CD8-positive, alpha-beta memory T cell (primary cell): ENCODE measurements around the gene C9orf153. TPM values are rescaled to one million over a fixed set of nuclear protein-coding genes. Genes with fewer than 3 reads are reported as not detected.

Experiments
- CTCF ChIA-PET: fragments of 350-600 bp; sonication (Branson Sonifier 250); formaldehyde crosslinking; loops from one replicate; lab custom pipeline; 2021; ENCODE audit warnings: antibody characterized with exemption; lab: Charles Lee
- POLR2A ChIA-PET: fragments of 350-600 bp; sonication (Branson Sonifier 250); formaldehyde crosslinking; loops from one replicate; lab custom pipeline; 2021; ENCODE audit warnings: antibody characterized with exemption; lab: Charles Lee
- DNase-seq, 5 donors: peaks; one replicate each; pipeline versions ENCODE4 v3.0.0 to v3.0.0-alpha.2; 2020 to 2022; ENCODE audit warnings: mixed read lengths in 1 of 5
- H3K27ac ChIP-seq: one replicate; pipeline ENCODE4 v1.7.0; 2013; ENCODE audit warnings: low read depth, mild to moderate bottlenecking, low read length, moderate library complexity
- H3K27me3 ChIP-seq: 2 replicates; pipeline ENCODE4 v1.7.0; 2013; ENCODE audit warnings: low read length, mild to moderate bottlenecking; ENCODE audit not compliant: insufficient read depth, poor library complexity, severe bottlenecking
- H3K36me3 ChIP-seq: 2 replicates; pipeline ENCODE4 v1.7.0; 2013; ENCODE audit warnings: mild to moderate bottlenecking, low read length, moderate library complexity; ENCODE audit not compliant: insufficient read depth
- H3K4me1 ChIP-seq: 2 replicates; pipeline ENCODE4 v1.7.0; 2013; ENCODE audit warnings: mild to moderate bottlenecking, low read length, moderate library complexity; ENCODE audit not compliant: insufficient read depth
- H3K4me3 ChIP-seq: 2 replicates; pipeline ENCODE4 v1.7.0; 2013; ENCODE audit warnings: mild to moderate bottlenecking, low read length
- H3K9me3 ChIP-seq: 2 replicates; pipeline ENCODE4 v1.7.0; 2013; ENCODE audit warnings: mild to moderate bottlenecking, low read length
- H3K27ac Mint-ChIP-seq, 8 donors: one replicate each; pipeline ENCODE4 v1.8.0; 2020 to 2021; ENCODE audit warnings: mixed read lengths in 8 of 8, mild to moderate bottlenecking in 6 of 8, inconsistent platforms in 3 of 8, moderate library complexity in 3 of 8
- H3K27me3 Mint-ChIP-seq, 2 donors: one replicate each; pipeline ENCODE4 v1.8.0; 2020 to 2021; ENCODE audit warnings: mixed read lengths in 2 of 2, mild to moderate bottlenecking in 1 of 2, moderate library complexity in 1 of 2
- H3K36me3 Mint-ChIP-seq, 3 donors: one replicate each; pipeline ENCODE4 v1.8.0; 2020 to 2021; ENCODE audit warnings: mixed read lengths in 3 of 3, inconsistent platforms in 1 of 3, mild to moderate bottlenecking in 1 of 3
- H3K4me1 Mint-ChIP-seq, 3 donors: one replicate each; pipeline ENCODE4 v1.8.0; 2020 to 2021; ENCODE audit warnings: mixed read lengths in 3 of 3, inconsistent platforms in 1 of 3, mild to moderate bottlenecking in 1 of 3
- H3K4me3 Mint-ChIP-seq, 7 donors: one replicate each; pipeline ENCODE4 v1.8.0; 2020 to 2021; ENCODE audit warnings: mixed read lengths in 7 of 7, mild to moderate bottlenecking in 6 of 7, moderate library complexity in 4 of 7, inconsistent platforms in 2 of 7
- H3K9me3 Mint-ChIP-seq, 5 donors: one replicate each; pipeline ENCODE4 v1.8.0; 2020 to 2022; ENCODE audit warnings: mixed read lengths in 5 of 5, mild to moderate bottlenecking in 3 of 5, moderate library complexity in 2 of 5, inconsistent platforms in 1 of 5
- polyA plus RNA-seq: library from polyadenylated mRNA; unstranded; fragments of 300-500 nt; fragmentation: Illumina TruSeq; gene quantifications from one replicate; pipeline ENCODE4 v1.2.3, GENCODE V29; 2021
- total RNA-seq, 2 experiments: library from RNA; stranded (reverse); gene quantifications; one replicate each; pipeline ENCODE4 v1.2.3, GENCODE V29; 2021

C9orf153 gene
- total and polyA plus RNA-seq, 3 experiments from 2014 or later: 0.27 to 0.33 TPM; not detected in 1

DNA sequence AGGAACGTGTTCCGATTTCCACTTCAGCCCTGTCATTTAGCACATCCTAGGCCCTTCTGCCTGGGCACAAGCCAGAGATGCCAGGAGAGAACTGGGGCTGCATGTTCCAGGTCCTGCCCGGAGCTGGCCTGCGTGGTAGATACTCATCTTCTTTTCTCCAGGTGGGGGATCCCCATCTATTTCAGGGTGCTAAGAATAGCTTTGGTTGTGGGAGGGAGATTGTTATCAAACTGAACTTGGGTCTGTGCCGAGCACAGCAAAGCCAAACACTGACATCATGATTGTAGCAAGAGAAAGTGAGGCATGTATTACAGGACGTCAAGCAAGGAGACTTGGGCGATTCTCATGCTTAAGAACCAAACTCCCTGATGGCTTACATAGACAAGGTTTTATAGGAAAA, 18.2 kb downstream of the C9orf153 start:
- no peaks in the 10 kb centered on the region for H3K36me3 ChIP-seq
- H3K36me3 Mint-ChIP-seq: no peaks in the 10 kb centered on the region

DNA sequence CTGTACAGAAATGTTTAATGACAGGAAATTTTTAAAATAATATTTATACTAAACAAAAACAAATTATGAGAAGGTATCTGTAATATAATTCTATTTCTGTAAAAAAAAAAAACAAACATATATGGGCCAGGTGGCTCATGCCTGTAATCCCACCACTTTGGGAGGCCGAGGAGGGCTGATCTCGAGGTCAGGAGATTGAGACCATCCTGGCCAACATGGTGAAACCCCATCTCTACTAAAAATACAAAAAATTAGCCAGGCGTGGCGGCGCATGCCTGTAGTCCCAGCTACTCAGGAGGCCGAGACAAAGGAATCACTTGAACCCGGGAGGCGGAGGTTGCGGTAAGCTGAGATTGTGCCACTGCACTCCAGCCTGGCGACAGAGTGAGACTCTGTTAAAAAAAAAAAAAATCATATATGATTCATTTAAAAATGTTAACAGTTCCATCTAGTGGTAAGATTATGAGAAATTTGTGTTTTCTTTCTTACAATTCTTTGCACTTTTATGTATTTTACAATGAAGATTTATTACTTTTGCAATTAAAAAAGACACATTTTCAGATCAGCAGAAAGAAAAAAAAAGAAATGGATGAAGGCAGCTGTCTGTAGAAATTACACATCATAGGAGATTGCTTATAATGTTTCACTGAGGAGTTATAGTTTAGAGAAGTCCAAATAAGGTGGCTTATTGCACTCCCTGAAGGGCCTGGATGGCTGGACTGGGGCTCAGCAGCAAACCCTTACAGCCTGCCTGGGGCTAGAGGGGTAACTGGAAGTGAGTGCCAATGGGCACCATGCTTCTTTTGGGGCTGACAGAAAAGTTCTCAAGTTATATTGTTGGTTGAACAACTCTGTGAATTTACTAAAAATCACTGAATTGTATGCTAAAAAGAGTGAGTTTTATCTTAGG, 20.3 kb downstream of the C9orf153 start:
- no peak overlapping the region for H3K27ac ChIP-seq
- no peaks in the 10 kb centered on the region for H3K4me1 Mint-ChIP-seq
- H3K36me3 Mint-ChIP-seq: no peaks in the 10 kb centered on the region
- no peaks in the 10 kb centered on the region for H3K36me3 ChIP-seq
- peak overlapping the region in 1 of 8 donors; percentile 26 for H3K27ac Mint-ChIP-seq
- no peaks in the 10 kb centered on the region for H3K4me1 ChIP-seq
- DNase-seq: no peak
- no peaks in the 10 kb centered on the region for H3K9me3 ChIP-seq
- H3K4me3 ChIP-seq: no peak overlapping the region
- H3K9me3 Mint-ChIP-seq: no peaks in the 10 kb centered on the region
- CTCF ChIA-PET: interaction anchor here (0.9 to 1.4 kb wide), 2 partner anchors 9 to 45 kb away, joined by 3 read pairs; no protein-coding TSS in a partner anchor
- no peak overlapping the region for H3K4me3 Mint-ChIP-seq
- peaks cover 1 to 5% of the 10 kb centered on the region in 2 donors for H3K27me3 Mint-ChIP-seq
- no peaks in the 10 kb centered on the region for H3K27me3 ChIP-seq
- POLR2A ChIA-PET: no interaction called here

More for the DNA sequence above, 18.2 kb downstream of the C9orf153 start:
- H3K9me3 ChIP-seq: no peaks in the 10 kb centered on the region
- H3K9me3 Mint-ChIP-seq: no peaks in the 10 kb centered on the region
- H3K27me3 ChIP-seq: no peaks in the 10 kb centered on the region
- CTCF ChIA-PET: interaction anchor here (0.6 kb wide), 1 partner anchor 430 kb away, joined by 3 read pairs; no protein-coding TSS in a partner anchor
- H3K4me1 Mint-ChIP-seq: no peaks in the 10 kb centered on the region
- no peak overlapping the region for H3K4me3 Mint-ChIP-seq
- H3K4me3 ChIP-seq: no peak overlapping the region
- H3K27ac Mint-ChIP-seq: no peak overlapping the region
- H3K4me1 ChIP-seq: no peaks in the 10 kb centered on the region
- no peak for DNase-seq
- no peak overlapping the region for H3K27ac ChIP-seq
- POLR2A ChIA-PET: no interaction called here
- peaks cover 0 to 1% of the 10 kb centered on the region in 2 donors for H3K27me3 Mint-ChIP-seq

DNA sequence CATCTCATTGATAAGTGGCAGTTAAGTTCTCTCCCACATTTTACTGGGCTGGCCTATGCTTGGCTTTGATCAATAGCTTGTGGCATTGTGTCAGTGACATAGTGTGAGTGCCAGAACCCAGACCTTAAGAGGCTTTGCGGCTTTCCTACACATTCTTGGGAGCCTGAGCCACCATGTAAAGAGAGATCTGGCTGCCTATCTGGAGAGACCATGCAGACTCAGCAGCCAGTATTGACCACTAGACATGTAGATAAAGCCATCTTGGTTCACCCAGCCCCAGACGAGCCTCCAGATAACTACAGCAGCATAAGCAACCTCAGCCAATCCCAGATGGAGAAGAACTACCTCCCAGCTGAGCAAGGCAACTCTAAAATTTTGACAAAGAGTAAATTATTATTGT, 28.6 kb downstream of the C9orf153 start:
- Mint-ChIP-seq H3K4me1 (no peaks in the 10 kb centered on the region), H3K27me3 (peaks cover 0 to 18% of the 10 kb centered on the region in 2 donors), H3K4me3 (no peak overlapping the region), H3K36me3 (no peaks in the 10 kb centered on the region), H3K9me3 (no peaks in the 10 kb centered on the region), H3K27ac (no peak overlapping the region)
- no peak overlapping the region for H3K27ac ChIP-seq
- H3K4me1 ChIP-seq: no peaks in the 10 kb centered on the region
- H3K4me3 ChIP-seq: no peak overlapping the region
- no peaks in the 10 kb centered on the region for H3K36me3 ChIP-seq
- H3K27me3 ChIP-seq: no peaks in the 10 kb centered on the region
- no peaks in the 10 kb centered on the region for H3K9me3 ChIP-seq
- ChIA-PET POLR2A (no interaction called here), CTCF (no interaction called here)
- DNase-seq: no peak

DNA sequence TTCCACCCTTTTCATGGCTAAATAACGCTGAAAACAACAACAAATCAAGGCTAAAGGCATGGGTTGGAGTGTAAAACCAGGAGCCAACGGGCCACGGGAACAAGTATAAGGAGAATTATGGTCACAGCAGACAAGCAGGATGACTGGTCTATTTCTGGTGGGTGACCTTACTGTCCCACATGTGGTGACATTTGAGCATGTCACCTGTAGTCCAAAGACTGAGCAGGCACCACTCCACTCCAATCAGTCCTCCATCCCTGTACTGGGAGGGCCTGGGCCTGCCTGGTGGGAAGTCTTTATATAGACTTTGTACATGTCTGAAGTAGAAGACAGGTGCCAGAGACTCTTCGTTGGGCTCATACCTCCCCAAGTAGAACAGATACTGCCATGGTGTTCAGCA, 36.8 kb downstream of the C9orf153 start:
- no peaks in the 10 kb centered on the region for H3K4me1 ChIP-seq
- DNase-seq: no peak
- H3K36me3 Mint-ChIP-seq: peaks cover 0 to 3% (median 0%) of the 10 kb centered on the region in 3 donors
- H3K9me3 Mint-ChIP-seq: no peaks in the 10 kb centered on the region
- CTCF ChIA-PET: no interaction called here
- no peaks in the 10 kb centered on the region for H3K9me3 ChIP-seq
- H3K36me3 ChIP-seq: no peaks in the 10 kb centered on the region
- H3K4me3 Mint-ChIP-seq: no peak overlapping the region
- no peak overlapping the region for H3K27ac ChIP-seq
- H3K27me3 Mint-ChIP-seq: peaks cover 4 to 26% of the 10 kb centered on the region in 2 donors
- no peaks in the 10 kb centered on the region for H3K27me3 ChIP-seq
- H3K4me1 Mint-ChIP-seq: no peaks in the 10 kb centered on the region
- H3K4me3 ChIP-seq: no peak overlapping the region
- no peak overlapping the region for H3K27ac Mint-ChIP-seq
- POLR2A ChIA-PET: no interaction called here

DNA sequence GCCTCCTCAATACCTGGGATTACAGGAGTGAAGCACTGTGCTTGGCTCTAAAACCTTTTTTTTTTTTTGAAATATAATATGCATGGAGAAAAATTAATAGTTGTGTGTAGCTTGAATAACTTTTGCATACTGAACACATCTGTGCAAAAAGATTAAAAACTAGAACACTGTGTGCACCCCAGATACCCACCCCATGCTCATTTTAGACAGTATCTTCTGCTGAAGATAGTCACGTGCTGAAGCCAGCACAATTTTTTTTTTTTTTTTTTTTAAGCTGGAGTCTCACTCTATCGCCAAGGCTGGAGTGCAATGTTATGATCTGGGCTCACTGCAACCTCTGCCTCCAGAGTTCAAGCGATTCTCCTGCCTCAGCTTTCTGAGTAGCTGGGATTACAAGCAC, 39.9 kb downstream of the C9orf153 start:
- Histone ChIP-seq H3K4me1 (no peaks in the 10 kb centered on the region), H3K36me3 (no peaks in the 10 kb centered on the region), H3K27ac (no peak overlapping the region), H3K9me3 (no peaks in the 10 kb centered on the region), H3K27me3 (no peaks in the 10 kb centered on the region), H3K4me3 (no peak overlapping the region)
- Mint-ChIP-seq H3K4me3 (no peak overlapping the region), H3K4me1 (no peaks in the 10 kb centered on the region), H3K27me3 (peaks cover 4 to 26% of the 10 kb centered on the region in 2 donors), H3K27ac (peak overlapping the region in 1 of 8 donors; percentile 50), H3K36me3 (peaks cover 0 to 3% (median 0%) of the 10 kb centered on the region in 3 donors), H3K9me3 (no peaks in the 10 kb centered on the region)
- no peak for DNase-seq
- POLR2A ChIA-PET: no interaction called here
- CTCF ChIA-PET: no interaction called here

DNA sequence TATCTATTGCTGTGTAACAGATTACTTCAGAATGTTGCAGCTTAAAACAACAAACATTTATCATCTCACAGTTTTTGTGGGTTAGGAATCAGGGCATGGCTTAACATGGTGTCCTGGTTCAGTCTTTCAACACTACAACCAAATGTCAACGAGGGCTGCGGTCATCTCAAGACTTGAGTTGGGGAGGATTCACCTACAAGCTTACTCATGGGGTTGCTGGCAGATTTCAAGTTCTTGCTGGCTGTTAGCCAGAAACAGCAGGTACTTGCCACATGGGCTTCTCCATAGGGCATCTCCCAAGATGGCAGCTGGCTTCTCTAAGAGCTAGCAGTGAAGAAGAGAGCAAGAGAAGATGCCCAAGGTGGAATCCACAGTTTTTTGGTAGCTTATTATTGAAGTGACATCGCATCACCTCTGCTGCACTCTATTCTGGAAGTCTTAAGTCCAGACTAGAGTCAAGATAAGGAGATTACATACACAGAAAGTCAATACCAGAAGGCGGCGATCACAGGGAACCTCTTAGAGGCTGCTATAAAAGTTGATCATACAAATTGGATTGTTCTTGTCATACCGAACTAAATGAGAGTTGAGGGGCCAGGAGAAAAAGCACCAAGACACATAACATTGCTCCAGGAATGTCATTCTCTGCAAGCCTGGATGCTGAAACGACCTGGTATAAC, 42.2 kb downstream of the C9orf153 start:
- POLR2A ChIA-PET: no interaction called here
- Histone ChIP-seq H3K4me1 (no peaks in the 10 kb centered on the region), H3K27ac (no peak overlapping the region), H3K9me3 (no peaks in the 10 kb centered on the region), H3K27me3 (no peaks in the 10 kb centered on the region), H3K36me3 (no peaks in the 10 kb centered on the region), H3K4me3 (no peak overlapping the region)
- CTCF ChIA-PET: interaction anchor here (1.5 kb wide), 1 partner anchor 15 kb away, joined by 6 read pairs; no protein-coding TSS in a partner anchor
- H3K27ac Mint-ChIP-seq: no peak overlapping the region
- no peaks in the 10 kb centered on the region for H3K9me3 Mint-ChIP-seq
- no peak for DNase-seq
- H3K36me3 Mint-ChIP-seq: no peaks in the 10 kb centered on the region
- H3K4me3 Mint-ChIP-seq: no peak overlapping the region
- peaks cover 2 to 11% of the 10 kb centered on the region in 2 donors for H3K27me3 Mint-ChIP-seq
- no peaks in the 10 kb centered on the region for H3K4me1 Mint-ChIP-seq

DNA sequence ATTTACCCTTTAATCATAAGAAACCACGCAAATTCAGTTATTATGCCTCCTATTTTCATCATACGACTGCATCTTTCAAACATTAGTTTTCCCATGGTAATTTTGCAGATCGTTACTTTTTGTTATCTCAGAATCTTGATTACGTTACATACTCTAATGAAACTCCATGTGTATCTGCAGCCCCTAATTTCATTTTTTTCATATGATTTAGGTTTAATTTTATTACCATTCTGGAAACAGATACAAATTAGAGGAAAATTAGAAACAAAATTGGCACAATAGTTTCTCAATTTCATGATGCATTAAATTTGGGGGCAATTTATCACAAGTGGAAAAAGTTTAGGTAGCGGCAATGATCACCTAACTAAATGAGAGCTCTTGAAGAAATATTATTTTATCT, 52.3 kb downstream of the C9orf153 start:
- Histone ChIP-seq H3K27me3 (no peaks in the 10 kb centered on the region), H3K36me3 (no peaks in the 10 kb centered on the region), H3K27ac (no peak overlapping the region), H3K9me3 (no peaks in the 10 kb centered on the region), H3K4me3 (no peak overlapping the region), H3K4me1 (no peaks in the 10 kb centered on the region)
- CTCF ChIA-PET: no interaction called here
- POLR2A ChIA-PET: no interaction called here
- Mint-ChIP-seq H3K9me3 (peaks cover 0 to 3% (median 0%) of the 10 kb centered on the region in 5 donors), H3K27me3 (peaks cover under 1 to 5% of the 10 kb centered on the region in 2 donors), H3K27ac (no peak overlapping the region), H3K36me3 (no peaks in the 10 kb centered on the region), H3K4me3 (no peak overlapping the region), H3K4me1 (peaks cover 0 to 2% (median 0%) of the 10 kb centered on the region in 3 donors)
- no peak for DNase-seq
